GM23338 (cell line): ENCODE measurements around the gene TMEM44. TPM values are rescaled to one million over a fixed set of nuclear protein-coding genes. Genes with fewer than 3 reads are reported as not detected.

ENCODE experiments used
- ATAC-seq: fragments of 200-7000 bp; cut with Tn5 transposase; 3 replicates; pipeline ENCODE4 v1.9.1; 2020
- DNase-seq: peaks from one replicate; pipeline ENCODE4 v3.0.0-alpha.2; 2015; ENCODE audit warnings: low spot score
- H2AFZ ChIP-seq: fragments of 200-600 bp; sonication (generic); 2 replicates; pipeline ENCODE4 v1.8.0; 2016; ENCODE audit warnings: antibody characterized with exemption, mild to moderate bottlenecking, moderate library complexity
- H3F3A ChIP-seq: fragments of 200-600 bp; sonication (generic); replicated peaks from 2 replicates; pipeline ENCODE4 v1.8.0; 2017; ENCODE audit warnings: antibody characterized with exemption, mixed run types, low read depth
- H3K27ac ChIP-seq: fragments of 200-600 bp; sonication (generic); 2 replicates; pipeline ENCODE4 v1.6.1; 2016; ENCODE audit warnings: low read depth
- H3K27me3 ChIP-seq: fragments of 200-600 bp; sonication (generic); 2 replicates; pipeline ENCODE4 v1.8.0; 2016; ENCODE audit warnings: mild to moderate bottlenecking, mixed run types, moderate library complexity; ENCODE audit not compliant: insufficient read depth
- H3K36me3 ChIP-seq: fragments of 200-600 bp; sonication (generic); 2 replicates; pipeline ENCODE4 v1.8.0; 2016; ENCODE audit warnings: mild to moderate bottlenecking; ENCODE audit not compliant: insufficient read depth
- H3K4me1 ChIP-seq: fragments of 200-600 bp; sonication (generic); 2 replicates; pipeline ENCODE4 v1.8.0; 2016; ENCODE audit warnings: mild to moderate bottlenecking, moderate library complexity; ENCODE audit not compliant: insufficient read depth
- H3K4me2 ChIP-seq: fragments of 200-600 bp; sonication (generic); 2 replicates; pipeline ENCODE4 v1.7.1; 2017; ENCODE audit warnings: mixed run types
- H3K4me3 ChIP-seq: fragments of 200-600 bp; sonication (generic); 2 replicates; pipeline ENCODE4 v1.6.1; 2016; ENCODE audit warnings: mixed run types
- H3K79me2 ChIP-seq: fragments of 200-600 bp; sonication (generic); replicated peaks from 2 replicates; pipeline ENCODE4 v1.8.0; 2017; ENCODE audit warnings: mild to moderate bottlenecking; ENCODE audit not compliant: insufficient read depth
- H3K9me2 ChIP-seq: fragments of 200-600 bp; sonication (generic); 2 replicates; pipeline ENCODE4 v1.8.0; 2017; ENCODE audit not compliant: insufficient read depth
- H4K20me1 ChIP-seq: fragments of 200-600 bp; sonication (generic); replicated peaks from 2 replicates; pipeline ENCODE4 v1.8.0; 2017; ENCODE audit warnings: mild to moderate bottlenecking; ENCODE audit not compliant: insufficient read depth
- H3K27ac Mint-ChIP-seq: 2 replicates; pipeline ENCODE4 v1.8.0; 2020; ENCODE audit warnings: inconsistent platforms, mild to moderate bottlenecking, moderate library complexity, mixed read lengths
- H3K27me3 Mint-ChIP-seq: 3 replicates; pipeline ENCODE4 v1.8.0; 2022; ENCODE audit warnings: low read depth, mild to moderate bottlenecking, moderate library complexity, mixed read lengths, inconsistent platforms; ENCODE audit not compliant: insufficient read depth, poor library complexity
- H3K36me3 Mint-ChIP-seq: 3 replicates; pipeline ENCODE4 v1.8.0; 2021; ENCODE audit warnings: low read depth, mild to moderate bottlenecking, inconsistent platforms, moderate library complexity, mixed read lengths
- H3K4me1 Mint-ChIP-seq: 3 replicates; pipeline ENCODE4 v1.8.0; 2020; ENCODE audit warnings: mild to moderate bottlenecking, inconsistent platforms, mixed read lengths
- H3K4me3 Mint-ChIP-seq: 3 replicates; pipeline ENCODE4 v1.8.0; 2021; ENCODE audit warnings: moderate library complexity, mild to moderate bottlenecking, inconsistent platforms, mixed read lengths
- H3K9me3 Mint-ChIP-seq: 3 replicates; pipeline ENCODE4 v1.8.0; 2020; ENCODE audit warnings: moderate library complexity, mild to moderate bottlenecking, inconsistent platforms, mixed read lengths
- CREB1 ChIP-seq: fragments of 250-450 bp; sonication (Bioruptor Pico); IDR thresholded peaks from 2 replicates; pipeline ENCODE4 v1.5.0; 2020; ENCODE audit warnings: low read depth, mild to moderate bottlenecking, moderate library complexity
- CTCF ChIP-seq, 2 experiments: fragments of 200-600 bp in 1 of 2; sonication (generic) in 1 of 2; conservative IDR thresholded peaks; 2 replicates each; pipeline versions ENCODE4 v1.5.1 to v1.6.1; 2016 to 2017; ENCODE audit warnings: antibody characterized with exemption in 2 of 2, low read depth in 2 of 2, mild to moderate bottlenecking in 2 of 2, moderate library complexity in 1 of 2
- ETS1 ChIP-seq: IDR thresholded peaks from 2 replicates; pipeline ENCODE4 v1.6.1; 2016; ENCODE audit warnings: antibody characterized with exemption
- EZH2 ChIP-seq: fragments of 200-600 bp; sonication (generic); IDR thresholded peaks from one replicate; pipeline ENCODE4 v1.8.0; 2017; ENCODE audit warnings: antibody characterized with exemption, mild to moderate bottlenecking, low read depth; ENCODE audit not compliant: unreplicated experiment
- EZH2phosphoT487 ChIP-seq: fragments of 200-600 bp; sonication (generic); IDR thresholded peaks from one replicate; pipeline ENCODE4 v1.8.1; 2018; ENCODE audit warnings: antibody characterized with exemption; ENCODE audit not compliant: unreplicated experiment
- JUNB ChIP-seq: IDR thresholded peaks from one replicate; pipeline ENCODE4 v1.6.1; 2016; ENCODE audit warnings: antibody characterized with exemption; ENCODE audit not compliant: unreplicated experiment
- NANOG ChIP-seq: IDR thresholded peaks from 2 replicates; pipeline ENCODE4 v1.6.1; 2016; ENCODE audit warnings: antibody characterized with exemption, borderline replicate concordance
- POLR2AphosphoS5 ChIP-seq: IDR thresholded peaks from 2 replicates; pipeline ENCODE4 v1.6.1; 2016; ENCODE audit warnings: antibody characterized with exemption, low read depth
- REST ChIP-seq: IDR thresholded peaks from one replicate; pipeline ENCODE4 v1.6.1; 2018; ENCODE audit warnings: antibody characterized with exemption; ENCODE audit not compliant: unreplicated experiment
- STAT1 ChIP-seq: IDR thresholded peaks from one replicate; pipeline ENCODE4 v1.6.1; 2016; ENCODE audit warnings: antibody characterized with exemption; ENCODE audit not compliant: unreplicated experiment
- ZNF114 ChIP-seq: fragments of 250-450 bp; sonication (Bioruptor Pico); IDR thresholded peaks from 2 replicates; pipeline ENCODE4 v1.5.0; 2020; ENCODE audit warnings: mild to moderate bottlenecking, moderate library complexity
- ZNF331 ChIP-seq: fragments of 250-450 bp; sonication (Bioruptor Pico); IDR thresholded peaks from 2 replicates; pipeline ENCODE4 v1.5.0; 2020; ENCODE audit warnings: low read depth, mild to moderate bottlenecking, moderate library complexity
- ZNF462 ChIP-seq: fragments of 250-450 bp; sonication (Bioruptor Pico); IDR thresholded peaks from 2 replicates; pipeline ENCODE4 v1.5.0; 2020; ENCODE audit warnings: mild to moderate bottlenecking, moderate library complexity
- polyA plus RNA-seq: library from polyadenylated mRNA; unstranded; fragments of >200 nt; fragmentation: Nextera tagmentation; extraction: Ambion mirVana; gene quantifications from 2 replicates; pipeline ENCODE4 v1.2.1, GENCODE V29; 2016
- total RNA-seq: library from RNA; depleted of rRNA; stranded (reverse); fragments of >200 nt; shearing (Covaris generic); gene quantifications from 2 replicates; pipeline ENCODE4 v1.2.3, GENCODE V29; 2014

Gene TMEM44
- total and polyA plus RNA-seq, 2 experiments from 2014 or later = 10.0 to 10.5 TPM

GRCh38 chr3:194584866-194585265 is 48.4 kb downstream of the TMEM44 start:
- peaks cover 5% of the 10 kb centered on the region for H3K4me1 Mint-ChIP-seq
- Histone ChIP-seq H3K4me1 (peaks cover 8% of the 10 kb centered on the region; the same call in 1 of the 2 replicates), H4K20me1 (no peaks in the 10 kb centered on the region), H3F3A (no peaks in the 10 kb centered on the region), H3K27me3 (no peaks in the 10 kb centered on the region), H3K4me2 (peak overlapping the region; percentile 79), H3K27ac (no peak overlapping the region), H3K4me3 (peak overlapping the region; percentile 92), H2AFZ (no peak overlapping the region), H3K9me2 (no peaks in the 10 kb centered on the region), H3K36me3 (no peaks in the 10 kb centered on the region), H3K79me2 (peaks cover 10% of the 10 kb centered on the region; the same call in 1 of the 2 replicates)
- no peak overlapping the region for H3K27ac Mint-ChIP-seq
- peak overlapping the region; percentile 98 for H3K4me3 Mint-ChIP-seq
- H3K36me3 Mint-ChIP-seq = no peaks in the 10 kb centered on the region; the same call in 2 of the 3 replicates
- ATAC-seq (no peak), DNase-seq (no peak)
- TF ChIP-seq REST = no peak
- TF ChIP-seq STAT1 = no peak
- no peak for TF ChIP-seq POLR2AphosphoS5
- TF ChIP-seq EZH2phosphoT487 = no peak
- TF ChIP-seq JUNB = no peak
- TF ChIP-seq EZH2 = no peak
- no peak for TF ChIP-seq ZNF462 (CRISPR knock-in tag)
- TF ChIP-seq ETS1 = no peak
- no peak for TF ChIP-seq ZNF114 (CRISPR knock-in tag)
- TF ChIP-seq CTCF (conservative IDR thresholded peaks at IDR 0.05; ENCODE audit: low read depth in 2 of 2) = no peak
- no peak for TF ChIP-seq ZNF331
- TF ChIP-seq CREB1 = no peak
- no peak for TF ChIP-seq NANOG
- H3K9me3 Mint-ChIP-seq = no peaks in the 10 kb centered on the region
- peaks cover 5% of the 10 kb centered on the region for H3K27me3 Mint-ChIP-seq
